Skin epidermis (tissue), 12 donors: Measurements from ENCODE around the gene MYBPHL.
"Not testable (repeated sequence)": the region's sequence is repeated elsewhere in the genome, so short reads cannot be mapped to it uniquely, and the experiment has no call there.

Source experiments
- H3K27ac ChIP-seq, 21 experiments: fragments of 200-600 bp; sonication (generic) in 11 of 21; one replicate each; pipeline ENCODE4 v1.5.0; 2020; ENCODE audit warnings: mild to moderate bottlenecking in 3 of 21, inconsistent platforms in 2 of 21, moderate library complexity in 2 of 21
- H3K4me3 ChIP-seq, 7 experiments: fragments of 200-600 bp; sonication (generic) in 2 of 7; one replicate each; pipeline ENCODE4 v1.5.0; 2020; ENCODE audit warnings: inconsistent platforms in 2 of 7, mild to moderate bottlenecking in 2 of 7, moderate library complexity in 1 of 7

MYBPHL gene

GRCh38 chr1:109309347-109309746 is 2.5 kb upstream of the MYBPHL start:
- H3K27ac ChIP-seq: no peak overlapping the region
- H3K4me3 ChIP-seq: no peak overlapping the region

GRCh38 chr1:109307274-109308021 is 637 bp upstream of the MYBPHL start:
- no peak overlapping the region for H3K4me3 ChIP-seq
- H3K27ac ChIP-seq: no peak overlapping the region

- not testable (repeated sequence) for H3K4me3 ChIP-seq, H3K27ac ChIP-seq
Observed at GRCh38 chr1:109305991-109306390, 820 bp downstream of the MYBPHL start.

GRCh38 chr1:109304226-109304920 is 2.4 kb downstream of the MYBPHL start:
- H3K4me3 ChIP-seq: no peak overlapping the region

GRCh38 chr1:109301874-109302273 is 4.9 kb downstream of the MYBPHL start:
- Histone ChIP-seq H3K27ac (no peak overlapping the region), H3K4me3 (no peak overlapping the region)

More at GRCh38 chr1:109304226-109304920, 2.4 kb downstream of the MYBPHL start:
- no peak overlapping the region for H3K27ac ChIP-seq

GRCh38 chr1:109300650-109301151 is 6.1 kb downstream of the MYBPHL start:
- Histone ChIP-seq H3K27ac (no peak overlapping the region), H3K4me3 (no peak overlapping the region)

GRCh38 chr1:109299558-109300343 is 7.1 kb downstream of the MYBPHL start:
- H3K27ac ChIP-seq: peak overlapping the region in 4 of 21 experiments; percentile 25 to 36 (median 28)

GRCh38 chr1:109298666-109299557 is 7.9 kb downstream of the MYBPHL start:
- peak overlapping the region in 5 of 21 experiments; percentile 9 to 36 (median 25) for H3K27ac ChIP-seq
- H3K4me3 ChIP-seq: no peak overlapping the region

More at GRCh38 chr1:109299558-109300343, 7.1 kb downstream of the MYBPHL start:
- H3K4me3 ChIP-seq: no peak overlapping the region

- H3K27ac ChIP-seq: no peak overlapping the region
Observed at GRCh38 chr1:109296782-109297181, 10.0 kb downstream of the MYBPHL start.

GRCh38 chr1:109295712-109296415 is 10.9 kb downstream of the MYBPHL start:
- H3K4me3 ChIP-seq: no peak overlapping the region
- H3K27ac ChIP-seq: no peak overlapping the region

More at GRCh38 chr1:109296782-109297181, 10.0 kb downstream of the MYBPHL start:
- H3K4me3 ChIP-seq: no peak overlapping the region

- H3K27ac ChIP-seq: no peak overlapping the region
- no peak overlapping the region for H3K4me3 ChIP-seq
Observed at GRCh38 chr1:109294481-109294880, 12.3 kb downstream of the MYBPHL start.

- H3K4me3 ChIP-seq: no peak overlapping the region
- H3K27ac ChIP-seq: no peak overlapping the region
Observed at GRCh38 chr1:109293026-109293425, 13.8 kb downstream of the MYBPHL start.

GRCh38 chr1:109292364-109292763 is 14.4 kb downstream of the MYBPHL start:
- Histone ChIP-seq H3K4me3 (no peak overlapping the region), H3K27ac (no peak overlapping the region)

- Histone ChIP-seq H3K27ac (no peak overlapping the region), H3K4me3 (no peak overlapping the region)
Observed at GRCh38 chr1:109290998-109291397, 15.8 kb downstream of the MYBPHL start.

- Histone ChIP-seq H3K27ac (no peak overlapping the region), H3K4me3 (no peak overlapping the region)
Observed at GRCh38 chr1:109290137-109290536, 16.7 kb downstream of the MYBPHL start.

- not testable (repeated sequence) for H3K27ac ChIP-seq, H3K4me3 ChIP-seq
Observed at GRCh38 chr1:109286762-109287161, 20.0 kb downstream of the MYBPHL start.

- peak overlapping the region in 19 of 21 experiments; percentile 70 to 93 (median 81) for H3K27ac ChIP-seq
- peak overlapping the region; percentile 51 to 80 (median 65) for H3K4me3 ChIP-seq
Observed at GRCh38 chr1:109283748-109284600, 22.8 kb downstream of the MYBPHL start.
